ENCODE measurements around the gene ADGRG4.

DNA sequence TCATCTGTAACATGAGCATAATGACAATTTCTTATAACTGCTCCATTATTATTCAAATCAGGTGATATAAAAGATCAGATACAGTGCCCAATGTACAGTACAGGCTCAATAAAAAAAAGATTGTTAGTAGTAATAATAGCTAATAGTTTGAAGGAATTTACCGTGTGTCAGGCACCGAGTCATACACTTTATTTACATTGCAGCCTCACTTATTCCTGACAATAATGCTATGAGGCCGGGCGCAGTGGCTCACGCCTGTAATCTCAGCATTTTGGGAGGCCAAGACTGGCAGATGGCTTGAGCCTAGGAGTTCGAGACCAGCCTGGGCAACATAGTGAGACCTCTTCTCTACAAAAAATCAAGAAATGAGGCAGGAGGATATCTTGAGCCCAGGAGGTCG is 39.4 kb upstream of the ADGRG4 start:
- TF ChIP-seq POLR2A (IDR thresholded peaks at IDR 0.05) (no peak), CTCF (IDR thresholded peaks at IDR 0.05) (no peak)

All from testis (tissue), 2 donors.